Measurements from ENCODE around the gene LAMC1.
"Not testable (repeated sequence)": the region's sequence is repeated elsewhere in the genome, so short reads cannot be mapped to it uniquely, and the experiment has no call there.

LAMC1 gene

DNA sequence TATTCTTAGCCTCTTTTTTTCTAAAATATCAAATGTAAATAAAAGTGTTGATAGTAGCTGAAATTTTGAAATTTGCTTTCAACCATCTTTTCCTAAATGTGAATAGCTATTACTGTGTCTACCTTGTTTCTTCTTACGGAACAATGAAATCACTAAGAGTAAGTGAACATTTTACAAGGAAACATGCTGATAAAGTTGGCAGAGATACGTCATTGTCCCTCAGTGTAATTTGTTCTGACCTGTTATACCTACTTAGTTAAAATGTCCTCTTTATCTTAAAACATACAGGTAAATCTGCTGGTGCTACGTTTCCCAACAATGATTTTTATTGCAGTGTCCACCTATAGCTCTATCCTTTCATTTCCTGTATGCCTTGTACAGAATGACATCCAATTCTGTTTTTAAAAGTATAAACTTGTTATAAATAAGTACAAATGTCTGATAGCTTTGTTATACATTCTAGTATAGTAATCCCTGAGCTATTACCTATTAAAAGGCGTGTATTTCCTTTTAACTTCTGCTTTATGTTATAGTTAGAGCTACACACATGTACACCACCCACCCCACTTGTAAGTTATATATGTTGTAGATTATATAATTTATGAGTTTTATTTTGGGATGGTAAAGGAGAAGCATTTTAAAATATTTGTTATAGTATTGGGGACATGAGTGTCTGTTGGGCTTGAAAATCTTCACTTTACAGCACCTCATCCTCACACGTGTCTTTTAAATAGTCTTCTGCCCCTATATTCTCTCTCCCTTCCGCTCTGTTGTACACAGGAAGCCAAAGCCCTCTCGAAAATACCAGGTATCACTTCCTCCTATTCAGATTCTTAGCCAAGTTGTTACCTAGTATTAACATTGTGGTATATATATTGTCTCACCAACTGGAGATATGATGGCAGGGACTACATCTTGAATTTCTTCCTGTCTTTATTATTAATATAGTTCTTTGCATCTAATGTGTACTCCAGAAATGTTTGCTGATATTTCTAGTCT is 25.2 kb downstream of the LAMC1 start:
- H3K9me3 ChIP-seq (replicated peaks; ENCODE audit: low read length) = no peaks in the 10 kb centered on the region
- H3K36me3 ChIP-seq (ENCODE audit: insufficient read depth, low read length) = peaks cover 8% of the 10 kb centered on the region
- H3K27me3 ChIP-seq (ENCODE audit: control insufficient read depth, insufficient read depth, low read length) = no peaks in the 10 kb centered on the region
- peaks cover 23% of the 10 kb centered on the region for H3K4me1 ChIP-seq (ENCODE audit: control insufficient read depth, insufficient read depth, low read length)
- H3K4me2 ChIP-seq (ENCODE audit: low read length) = no peak overlapping the region
- no peak overlapping the region for H3K4me3 ChIP-seq (ENCODE audit: low read length)
- H3K9ac ChIP-seq (ENCODE audit: low read depth, low read length) = no peak overlapping the region

GRCh38 chr1:183051546-183051945 is 28.3 kb downstream of the LAMC1 start:
- peaks cover 11% of the 10 kb centered on the region for H3K36me3 ChIP-seq (ENCODE audit: insufficient read depth, low read length)
- no peak overlapping the region for H3K4me3 ChIP-seq (ENCODE audit: low read length)
- H3K27me3 ChIP-seq (ENCODE audit: control insufficient read depth, insufficient read depth, low read length) = no peaks in the 10 kb centered on the region
- no peak overlapping the region for H3K9ac ChIP-seq (ENCODE audit: low read depth, low read length)
- peaks cover 4% of the 10 kb centered on the region for H3K4me1 ChIP-seq (ENCODE audit: control insufficient read depth, insufficient read depth, low read length)
- no peaks in the 10 kb centered on the region for H3K9me3 ChIP-seq (replicated peaks; ENCODE audit: low read length)
- H3K4me2 ChIP-seq (ENCODE audit: low read length) = no peak overlapping the region

DNA sequence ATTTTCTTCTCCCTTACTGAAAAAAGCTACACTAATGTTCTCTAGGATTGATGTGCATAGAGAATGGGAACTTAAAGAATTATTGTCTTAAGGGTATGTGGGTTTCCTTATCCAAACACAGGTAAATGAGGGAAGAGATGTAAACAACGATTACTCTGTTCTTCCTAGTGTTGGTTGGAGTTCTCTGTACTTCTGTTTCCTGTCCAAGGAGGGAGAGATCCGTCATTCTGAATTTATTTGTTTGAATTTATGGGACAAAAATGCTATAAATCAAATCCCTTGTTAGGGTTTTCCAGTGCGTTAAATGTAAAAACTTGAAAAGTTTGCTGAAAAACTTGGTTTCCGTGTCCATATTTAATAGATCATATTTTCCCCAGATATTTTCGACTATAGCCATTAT is 29.6 kb downstream of the LAMC1 start:
- no peak overlapping the region for H3K4me2 ChIP-seq (ENCODE audit: low read length)
- no peak overlapping the region for H3K9ac ChIP-seq (ENCODE audit: low read depth, low read length)
- H3K36me3 ChIP-seq (ENCODE audit: insufficient read depth, low read length) = peaks cover 11% of the 10 kb centered on the region
- no peaks in the 10 kb centered on the region for H3K9me3 ChIP-seq (replicated peaks; ENCODE audit: low read length)
- no peak overlapping the region for H3K4me3 ChIP-seq (ENCODE audit: low read length)
- no peaks in the 10 kb centered on the region for H3K27me3 ChIP-seq (ENCODE audit: control insufficient read depth, insufficient read depth, low read length)
- peaks cover 4% of the 10 kb centered on the region for H3K4me1 ChIP-seq (ENCODE audit: control insufficient read depth, insufficient read depth, low read length)

DNA sequence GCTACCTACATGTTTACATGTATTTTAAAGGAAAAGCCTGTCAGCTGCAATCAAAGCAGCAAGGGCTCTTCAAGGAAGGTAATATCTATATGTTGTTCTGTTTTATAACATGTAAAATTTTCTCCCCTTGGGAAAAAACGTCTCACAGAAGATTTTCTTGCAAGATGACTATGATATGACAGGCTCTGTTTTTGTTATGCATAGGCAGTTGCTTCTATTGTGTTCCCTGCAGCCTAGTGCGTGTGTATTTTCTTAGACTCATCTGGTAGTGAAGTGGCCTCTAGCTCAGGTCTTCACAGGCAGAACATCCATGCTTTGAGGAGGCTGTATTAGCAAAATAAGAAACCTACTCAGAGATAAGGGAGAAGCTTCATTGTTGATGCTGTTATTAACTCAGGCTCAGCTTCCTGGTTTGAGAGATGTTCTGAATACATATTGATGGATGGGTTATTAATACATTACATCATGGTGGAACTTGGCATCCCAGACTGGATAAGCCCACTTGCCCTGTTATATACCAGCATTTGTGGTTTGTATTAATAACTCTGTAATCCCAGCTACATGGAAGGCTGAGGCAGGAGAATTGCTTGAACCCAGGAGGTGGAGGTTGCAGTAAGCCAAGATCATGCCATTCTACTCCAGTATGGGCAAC is 35.8 kb downstream of the LAMC1 start:
- no peaks in the 10 kb centered on the region for H3K9me3 ChIP-seq (replicated peaks; ENCODE audit: low read length)
- no peaks in the 10 kb centered on the region for H3K27me3 ChIP-seq (ENCODE audit: control insufficient read depth, insufficient read depth, low read length)
- H3K36me3 ChIP-seq (ENCODE audit: insufficient read depth, low read length) = peaks cover 3% of the 10 kb centered on the region
- peak overlapping the region; percentile 13 for H3K9ac ChIP-seq (ENCODE audit: low read depth, low read length)
- H3K4me3 ChIP-seq (ENCODE audit: low read length) = no peak overlapping the region
- H3K4me1 ChIP-seq (ENCODE audit: control insufficient read depth, insufficient read depth, low read length) = peaks cover 54% of the 10 kb centered on the region
- H3K4me2 ChIP-seq (ENCODE audit: low read length) = no peak overlapping the region

DNA sequence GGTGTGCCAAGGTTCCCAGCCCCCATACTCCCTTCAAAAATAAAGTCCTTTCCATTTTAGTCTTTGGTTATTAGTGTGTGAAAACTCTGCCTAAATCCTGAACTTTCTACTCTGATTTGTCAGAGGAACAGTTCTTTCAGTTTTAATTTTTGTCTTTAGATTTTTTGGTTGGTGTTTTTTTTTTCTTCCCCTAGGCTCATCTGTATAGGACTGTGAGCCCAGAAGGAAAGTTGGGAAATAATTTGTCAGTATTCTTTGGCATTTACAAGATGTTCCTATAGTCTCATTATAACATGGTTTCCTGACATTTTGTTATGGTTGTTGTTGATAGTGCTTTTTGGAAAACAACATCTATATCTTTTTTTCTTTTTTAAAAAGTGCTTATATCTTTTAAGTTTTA is 38.0 kb downstream of the LAMC1 start:
- H3K9me3 ChIP-seq (replicated peaks; ENCODE audit: low read length) = no peaks in the 10 kb centered on the region
- peak overlapping the region; percentile 10 for H3K9ac ChIP-seq (ENCODE audit: low read depth, low read length)
- H3K4me2 ChIP-seq (ENCODE audit: low read length) = peak overlapping the region; percentile 10
- peaks cover 50% of the 10 kb centered on the region for H3K4me1 ChIP-seq (ENCODE audit: control insufficient read depth, insufficient read depth, low read length)
- no peak overlapping the region for H3K4me3 ChIP-seq (ENCODE audit: low read length)
- H3K27me3 ChIP-seq (ENCODE audit: control insufficient read depth, insufficient read depth, low read length) = no peaks in the 10 kb centered on the region
- peaks cover under 1% of the 10 kb centered on the region for H3K36me3 ChIP-seq (ENCODE audit: insufficient read depth, low read length)

- H3K4me3 ChIP-seq (ENCODE audit: low read length) = no peak overlapping the region
Observed at GRCh38 chr1:183063349-183063748, 40.1 kb downstream of the LAMC1 start.

DNA sequence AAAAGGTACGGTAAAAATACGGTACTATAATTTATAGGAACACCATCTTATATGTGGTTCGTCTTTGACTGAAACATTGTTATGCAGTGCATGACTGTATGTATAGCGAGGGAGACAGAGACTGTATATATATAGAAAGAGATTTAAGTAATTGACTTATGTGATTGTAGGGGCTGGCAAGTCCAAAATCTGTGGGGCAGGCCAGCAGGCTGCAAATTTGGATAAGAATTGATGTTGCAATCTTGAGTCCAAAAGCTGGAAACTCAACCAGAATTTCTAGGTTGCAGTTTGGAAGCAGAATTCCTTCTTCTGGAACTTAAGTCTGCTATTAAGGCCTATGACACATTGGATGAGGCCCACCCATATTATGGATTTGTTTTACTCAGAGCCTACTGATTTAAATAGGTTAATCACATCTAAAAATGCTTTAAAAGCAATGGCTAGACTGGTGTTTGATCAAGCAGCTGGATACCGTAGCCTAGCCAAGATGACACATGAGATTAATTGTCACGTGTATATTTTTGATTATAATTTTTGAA is 42.0 kb downstream of the LAMC1 start:
- Histone ChIP-seq H3K4me2 (ENCODE audit: low read length) (no peak overlapping the region), H3K9ac (ENCODE audit: low read depth, low read length) (no peak overlapping the region), H3K9me3 (replicated peaks; ENCODE audit: low read length) (no peaks in the 10 kb centered on the region), H3K36me3 (ENCODE audit: insufficient read depth, low read length) (no peaks in the 10 kb centered on the region), H3K4me1 (ENCODE audit: control insufficient read depth, insufficient read depth, low read length) (peaks cover 37% of the 10 kb centered on the region), H3K4me3 (ENCODE audit: low read length) (no peak overlapping the region), H3K27me3 (ENCODE audit: control insufficient read depth, insufficient read depth, low read length) (no peaks in the 10 kb centered on the region)

More at GRCh38 chr1:183063349-183063748, 40.1 kb downstream of the LAMC1 start:
- Histone ChIP-seq H3K36me3 (ENCODE audit: insufficient read depth, low read length) (no peaks in the 10 kb centered on the region), H3K9me3 (replicated peaks; ENCODE audit: low read length) (no peaks in the 10 kb centered on the region), H3K9ac (ENCODE audit: low read depth, low read length) (peak overlapping the region; percentile 25), H3K27me3 (ENCODE audit: control insufficient read depth, insufficient read depth, low read length) (no peaks in the 10 kb centered on the region), H3K4me2 (ENCODE audit: low read length) (no peak overlapping the region), H3K4me1 (ENCODE audit: control insufficient read depth, insufficient read depth, low read length) (peaks cover 47% of the 10 kb centered on the region)

DNA sequence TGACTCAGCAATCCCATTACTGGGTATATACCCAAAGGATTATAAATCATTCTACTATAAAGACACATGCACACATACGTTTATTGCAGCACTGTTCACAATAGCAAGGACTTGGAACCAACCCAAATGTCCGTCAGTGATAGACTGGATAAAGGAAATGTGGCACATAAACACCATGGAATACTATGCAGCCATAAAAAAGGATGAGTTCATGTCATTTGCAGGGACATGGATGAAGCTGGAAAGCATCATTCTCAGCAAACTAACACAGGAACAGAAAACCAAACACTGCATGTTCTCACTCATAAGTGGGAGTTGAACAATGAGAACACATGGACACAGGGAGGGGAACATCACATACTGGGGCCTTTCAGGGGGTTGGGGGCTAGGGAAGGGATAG is 43.2 kb downstream of the LAMC1 start:
- H3K4me3 ChIP-seq (ENCODE audit: low read length); H3K4me2 ChIP-seq (ENCODE audit: low read length); H3K27me3 ChIP-seq (ENCODE audit: control insufficient read depth, insufficient read depth, low read length); H3K9ac ChIP-seq (ENCODE audit: low read depth, low read length); H3K36me3 ChIP-seq (ENCODE audit: insufficient read depth, low read length); H3K9me3 ChIP-seq (replicated peaks; ENCODE audit: low read length): not testable (repeated sequence)
- H3K4me1 ChIP-seq (ENCODE audit: control insufficient read depth, insufficient read depth, low read length) = peaks cover 40% of the 10 kb centered on the region

DNA sequence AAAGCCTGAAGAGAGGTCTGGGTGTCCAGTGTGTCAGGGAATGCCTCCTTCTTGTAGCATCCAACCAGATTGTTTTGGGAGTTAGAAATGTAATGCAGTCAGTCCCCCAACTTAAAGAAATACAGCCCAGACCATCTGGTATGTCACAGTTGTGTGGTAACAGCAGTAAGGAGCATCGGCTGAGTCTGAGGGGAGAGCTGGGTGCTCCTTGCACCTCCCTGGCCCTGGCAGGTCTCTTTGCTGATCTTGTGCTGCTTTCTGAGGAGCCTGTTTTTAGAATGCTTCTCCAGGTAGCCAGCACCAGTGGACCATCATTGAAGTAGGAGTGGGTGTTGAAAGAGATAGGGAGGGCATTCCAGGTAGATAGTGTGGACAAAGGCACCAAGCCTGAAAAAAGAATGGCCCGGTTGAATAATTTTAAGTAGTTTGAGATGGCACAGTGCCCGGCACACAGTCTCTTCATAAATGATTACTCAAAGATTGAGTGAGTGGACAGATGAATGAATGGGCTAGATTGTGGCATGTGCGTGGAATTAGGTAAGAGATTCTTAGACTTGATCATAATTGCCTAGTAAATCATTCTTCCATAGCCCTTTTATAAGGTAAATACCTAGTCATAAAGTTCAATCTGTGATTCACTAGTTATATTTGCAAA is 46.5 kb downstream of the LAMC1 start:
- peaks cover 4% of the 10 kb centered on the region for H3K36me3 ChIP-seq (ENCODE audit: insufficient read depth, low read length)
- peak overlapping the region; percentile 49 for H3K4me2 ChIP-seq (ENCODE audit: low read length)
- H3K9ac ChIP-seq (ENCODE audit: low read depth, low read length) = peak overlapping the region; percentile 47
- H3K27me3 ChIP-seq (ENCODE audit: control insufficient read depth, insufficient read depth, low read length) = no peaks in the 10 kb centered on the region
- no peaks in the 10 kb centered on the region for H3K9me3 ChIP-seq (replicated peaks; ENCODE audit: low read length)
- no peak overlapping the region for H3K4me3 ChIP-seq (ENCODE audit: low read length)
- peaks cover 54% of the 10 kb centered on the region for H3K4me1 ChIP-seq (ENCODE audit: control insufficient read depth, insufficient read depth, low read length)

- H3K27me3 ChIP-seq (ENCODE audit: control insufficient read depth, insufficient read depth, low read length) = no peaks in the 10 kb centered on the region
- no peak overlapping the region for H3K4me3 ChIP-seq (ENCODE audit: low read length)
- peaks cover 4% of the 10 kb centered on the region for H3K36me3 ChIP-seq (ENCODE audit: insufficient read depth, low read length)
- peak overlapping the region; percentile 47 for H3K9ac ChIP-seq (ENCODE audit: low read depth, low read length)
- peak overlapping the region; percentile 49 for H3K4me2 ChIP-seq (ENCODE audit: low read length)
- H3K9me3 ChIP-seq (replicated peaks; ENCODE audit: low read length) = no peaks in the 10 kb centered on the region
- peaks cover 61% of the 10 kb centered on the region for H3K4me1 ChIP-seq (ENCODE audit: control insufficient read depth, insufficient read depth, low read length)
Observed at GRCh38 chr1:183070234-183070922, 47.2 kb downstream of the LAMC1 start.

Data from skeletal muscle satellite cell (primary cell).